IMR-90 (cell line): Measurements from ENCODE around the gene CLEC4M. TPM values are rescaled to one million over a fixed set of nuclear protein-coding genes. Genes with fewer than 3 reads are reported as not detected.

Source experiments
- ATAC-seq: fragments of 200-7000 bp; cut with Tn5 transposase; 2 replicates; pipeline ENCODE4 v1.9.1; 2020; ENCODE audit warnings: low read depth, mild to moderate bottlenecking, moderate library complexity
- BruUV-seq: library from RNA; stranded (reverse); fragments of 400-500 nt; replicated peaks from 2 replicates; lab custom pipeline; 2021; lab: Mats Ljungman, UMichigan
- CTCF ChIA-PET: fragments of 300-600 bp; formaldehyde crosslinking; extraction: SDS; loops from one replicate; lab custom pipeline; 2021; ENCODE audit warnings: antibody characterized with exemption; lab: Yijun Ruan, JAX
- POLR2A ChIA-PET: fragments of 300-600 bp; sonication (Branson Sonifier 250); formaldehyde crosslinking; loops from one replicate; lab custom pipeline; 2022; ENCODE audit warnings: antibody characterized with exemption; ENCODE audit not compliant: unreplicated experiment; lab: Charles Lee
- DNase-seq: peaks from one replicate; pipeline ENCODE4 v3.0.0; 2013
- H2AFZ ChIP-seq: replicated peaks from 2 replicates; pipeline ENCODE3; 2013; ENCODE audit warnings: low read length, mild to moderate bottlenecking; ENCODE audit not compliant: poor library complexity
- H2AK5ac ChIP-seq: 2 replicates; pipeline ENCODE4 v1.6.1; 2013; ENCODE audit warnings: low read depth, low read length, inconsistent platforms
- H2AK9ac ChIP-seq: replicated peaks from 2 replicates; pipeline ENCODE3; 2013; ENCODE audit warnings: mild to moderate bottlenecking, low read depth, low read length, moderate library complexity; ENCODE audit not compliant: poor library complexity
- H2BK120ac ChIP-seq: 2 replicates; pipeline ENCODE4 v1.6.1; 2013; ENCODE audit warnings: low read depth, low read length, inconsistent platforms
- H2BK15ac ChIP-seq: 3 replicates; pipeline ENCODE4 v1.6.1; 2013; ENCODE audit warnings: low read depth, low read length, inconsistent platforms
- H2BK20ac ChIP-seq: 2 replicates; pipeline ENCODE4 v1.6.1; 2013; ENCODE audit warnings: low read depth, mild to moderate bottlenecking, inconsistent platforms, low read length, moderate library complexity
- H2BK5ac ChIP-seq: 2 replicates; pipeline ENCODE4 v1.6.1; 2013; ENCODE audit warnings: mild to moderate bottlenecking, low read depth, low read length, inconsistent platforms; ENCODE audit not compliant: poor library complexity, severe bottlenecking
- H3K14ac ChIP-seq: replicated peaks from 2 replicates; pipeline ENCODE4 v1.6.1; 2013; ENCODE audit warnings: low read depth, low read length, inconsistent platforms
- H3K18ac ChIP-seq: 2 replicates; pipeline ENCODE4 v1.6.1; 2013; ENCODE audit warnings: low read depth, low read length, control low read depth
- H3K23ac ChIP-seq: 2 replicates; pipeline ENCODE4 v1.6.1; 2013; ENCODE audit warnings: low read depth, low read length, inconsistent platforms
- H3K27ac ChIP-seq: 2 replicates; pipeline ENCODE4 v1.5.1; 2013; ENCODE audit warnings: mild to moderate bottlenecking, control low read depth, low read length; ENCODE audit not compliant: insufficient read depth
- H3K27me3 ChIP-seq: 2 replicates; pipeline ENCODE4 v1.6.1; 2013; ENCODE audit warnings: low read length; ENCODE audit not compliant: control insufficient read depth, insufficient read depth
- H3K36me3 ChIP-seq: 2 replicates; pipeline ENCODE4 v1.6.1; 2013; ENCODE audit warnings: low read length, mixed read lengths; ENCODE audit not compliant: control insufficient read depth, insufficient read depth
- H3K4ac ChIP-seq: 2 replicates; pipeline ENCODE4 v1.6.1; 2013; ENCODE audit warnings: low read depth, low read length, inconsistent platforms
- H3K4me1 ChIP-seq: 2 replicates; pipeline ENCODE4 v1.6.1; 2013; ENCODE audit warnings: low read length, mixed read lengths; ENCODE audit not compliant: control insufficient read depth, insufficient read depth
- H3K4me2 ChIP-seq: 2 replicates; pipeline ENCODE4 v1.6.1; 2013; ENCODE audit warnings: low read depth, mild to moderate bottlenecking, control low read depth, low read length, moderate library complexity
- H3K4me3 ChIP-seq: 2 replicates; pipeline ENCODE4 v1.5.1; 2013; ENCODE audit warnings: low read depth, mild to moderate bottlenecking, control low read depth, low read length, moderate library complexity; ENCODE audit not compliant: insufficient read depth
- H3K56ac ChIP-seq: 2 replicates; pipeline ENCODE4 v1.6.1; 2013; ENCODE audit warnings: low read length, inconsistent platforms; ENCODE audit not compliant: insufficient read depth; ENCODE audit errors: extremely low read depth
- H3K79me1 ChIP-seq, 2 experiments: 2 replicates each; pipeline ENCODE4 v1.6.1; 2013; ENCODE audit warnings: low read length in 2 of 2, inconsistent platforms in 1 of 2, low read depth in 1 of 2
- H3K9ac ChIP-seq: 2 replicates; pipeline ENCODE4 v1.6.1; 2013; ENCODE audit warnings: low read depth, low read length, control low read depth
- H3K9me1 ChIP-seq: 2 replicates; pipeline ENCODE4 v1.6.1; 2013; ENCODE audit warnings: low read length, inconsistent platforms; ENCODE audit not compliant: insufficient read depth
- H3K9me3 ChIP-seq: 2 replicates; pipeline ENCODE4 v1.6.1; 2013; ENCODE audit warnings: low read length; ENCODE audit not compliant: control insufficient read depth, insufficient read depth
- H4K20me1 ChIP-seq: 2 replicates; pipeline ENCODE4 v1.6.1; 2013; ENCODE audit warnings: low read length, inconsistent platforms; ENCODE audit not compliant: insufficient read depth
- H4K5ac ChIP-seq: 2 replicates; pipeline ENCODE4 v1.6.1; 2013; ENCODE audit warnings: mild to moderate bottlenecking, low read depth, low read length, control low read depth
- H4K8ac ChIP-seq, 2 experiments: 2 replicates each; pipeline ENCODE4 v1.6.1; 2013; ENCODE audit warnings: low read depth in 2 of 2, low read length in 2 of 2, control low read depth in 1 of 2, inconsistent platforms in 1 of 2
- H4K91ac ChIP-seq: 2 replicates; pipeline ENCODE4 v1.6.1; 2013; ENCODE audit warnings: low read depth, low read length, inconsistent platforms; ENCODE audit not compliant: insufficient read depth
- BHLHE40 ChIP-seq: fragments of 150-350 bp; IDR thresholded peaks from 2 replicates; pipeline ENCODE4 v1.6.1; 2016; ENCODE audit warnings: mild to moderate bottlenecking, low read depth, low read length
- CHD1 ChIP-seq: IDR thresholded peaks from 2 replicates; pipeline ENCODE4 v1.6.1; 2012; ENCODE audit warnings: low read depth, low read length, improper control_type of control experiment
- CTCF ChIP-seq: conservative IDR thresholded peaks from 2 replicates; pipeline ENCODE4 v1.5.1; 2012; ENCODE audit warnings: mild to moderate bottlenecking, low read depth, low read length, improper control_type of control experiment
- ELK1 ChIP-seq: fragments of 150-350 bp; IDR thresholded peaks from 2 replicates; pipeline ENCODE4 v1.6.1; 2016; ENCODE audit warnings: low read depth, mild to moderate bottlenecking, low read length, moderate library complexity, borderline replicate concordance
- FOS ChIP-seq: fragments of 150-350 bp; IDR thresholded peaks from 2 replicates; pipeline ENCODE4 v1.6.1; 2016; ENCODE audit warnings: low read depth, low read length
- MAZ ChIP-seq: IDR thresholded peaks from 2 replicates; pipeline ENCODE4 v1.6.1; 2012; ENCODE audit warnings: low read depth, mild to moderate bottlenecking, low read length, improper control_type of control experiment, moderate library complexity, borderline replicate concordance
- MXI1 ChIP-seq: IDR thresholded peaks from 2 replicates; pipeline ENCODE4 v1.6.1; 2012; ENCODE audit warnings: low read depth, mild to moderate bottlenecking, low read length, moderate library complexity, borderline replicate concordance
- NFE2L2 ChIP-seq: fragments of 150-350 bp; IDR thresholded peaks from 2 replicates; pipeline ENCODE4 v1.6.1; 2016; ENCODE audit warnings: low read depth, mild to moderate bottlenecking, low read length
- POLR2A ChIP-seq: IDR thresholded peaks from 2 replicates; pipeline ENCODE4 v1.6.1; 2012; ENCODE audit warnings: mild to moderate bottlenecking, low read depth, low read length
- RCOR1 ChIP-seq: IDR thresholded peaks from 2 replicates; pipeline ENCODE4 v1.6.1; 2012; ENCODE audit warnings: mild to moderate bottlenecking, low read length, improper control_type of control experiment; ENCODE audit not compliant: insufficient replicate concordance
- RFX5 ChIP-seq: IDR thresholded peaks from 2 replicates; pipeline ENCODE4 v1.8.0; 2012; ENCODE audit warnings: low read depth, mild to moderate bottlenecking, low read length, moderate library complexity
- SMC3 ChIP-seq: fragments of 150-350 bp; IDR thresholded peaks from 2 replicates; pipeline ENCODE4 v1.6.1; 2016; ENCODE audit warnings: low read depth, mild to moderate bottlenecking, antibody characterized with exemption, low read length, moderate library complexity
- USF2 ChIP-seq: fragments of 150-350 bp; IDR thresholded peaks from 2 replicates; pipeline ENCODE4 v1.6.1; 2017; ENCODE audit warnings: mild to moderate bottlenecking, antibody characterized with exemption, low read length, low read depth
- whole genome bisulfite sequencing, 2 experiments: methylation state at CpG; one replicate each; pipeline versions ENCODE4 v1.1.5 to v1.1.7; 2013; ENCODE audit warnings: missing lambda C conversion rate in 2 of 2; ENCODE audit not compliant: insufficient read length in 1 of 2; ENCODE audit errors: extremely low coverage in 2 of 2; 5-methylcytosine and 5-hydroxymethylcytosine counted together
- dilution Hi-C: fragments of 300-500 bp; cut with HindIII; formaldehyde crosslinking; loops from one replicate; pipeline ENCODE4 v1.14.3; 2018; ENCODE audit warnings: low sequenced_read_pairs; ENCODE audit not compliant: unreplicated experiment
- in situ Hi-C: fragments of 300-500 bp; cut with MboI; formaldehyde crosslinking; loops from 3 replicates; pipeline ENCODE4 v1.14.3; 2019; ENCODE audit warnings: low sequenced_read_pairs, inconsistent platforms, mixed read lengths
- intact Hi-C: fragments of 100-400 bp; cut with micrococcal nuclease; formaldehyde crosslinking; loops from 2 replicates; pipeline ENCODE4 v1.10.0; 2022
- polyA plus RNA-seq, 3 experiments: library from polyadenylated mRNA; depleted of rRNA; stranded (reverse); fragments of >200 nt; gene quantifications; 2 replicates each; pipeline ENCODE4 v1.2.3, GENCODE V29; 2012; ENCODE audit warnings: low replicate concordance in 1 of 3
- total RNA-seq: library from RNA; depleted of rRNA; stranded (reverse); fragments of >200 nt; gene quantifications from 2 replicates; pipeline ENCODE4 v1.2.3, GENCODE V29; 2012

CLEC4M gene
- total and polyA plus RNA-seq, 2 of the 4 experiments (the other 2 are of a cell fraction), result not detected

- Histone ChIP-seq H2AK9ac (no peak overlapping the region), H3K9me1 (no peaks in the 10 kb centered on the region), H2AFZ (peak overlapping the region; percentile 21), H2BK20ac (no peak overlapping the region), H3K14ac (no peak overlapping the region), H3K4ac (no peak overlapping the region), H3K9ac (no peak overlapping the region), H2AK5ac (no peak overlapping the region), H2BK15ac (no peak overlapping the region), H4K20me1 (no peaks in the 10 kb centered on the region), H3K18ac (no peak overlapping the region), H3K56ac (no peak overlapping the region), H3K27me3 (peaks cover 15% of the 10 kb centered on the region), H3K4me1 (no peaks in the 10 kb centered on the region), H3K9me3 (no peaks in the 10 kb centered on the region), H3K27ac (no peak overlapping the region), H3K23ac (no peak overlapping the region), H3K4me3 (no peak overlapping the region), H4K8ac (no peak overlapping the region), H4K5ac (no peak overlapping the region), H3K4me2 (no peak overlapping the region), H2BK5ac (no peak overlapping the region), H3K79me1 (no peaks in the 10 kb centered on the region), H4K91ac (no peak overlapping the region), H2BK120ac (no peak overlapping the region), H3K36me3 (no peaks in the 10 kb centered on the region)
- intact Hi-C loops (no loop called here), in situ Hi-C loops (no loop called here), dilution Hi-C loops (no loop called here)
- TF ChIP-seq USF2, result no peak
- TF ChIP-seq BHLHE40, result no peak
- no peak for TF ChIP-seq CTCF
- no peak for TF ChIP-seq ELK1
- TF ChIP-seq RCOR1, result no peak
- TF ChIP-seq FOS, result no peak
- TF ChIP-seq POLR2A, result no peak
- TF ChIP-seq MAZ, result no peak
- TF ChIP-seq MXI1, result no peak
- TF ChIP-seq CHD1, result no peak
- TF ChIP-seq NFE2L2, result no peak
- no peak for TF ChIP-seq SMC3
- no peak for TF ChIP-seq RFX5
- 49% methylated on average over 9 of the region's 19 CpGs; no CpG with 5 or more reads in 1 of the 2 experiments for WGBS, 2 experiments
- CTCF ChIA-PET, result interaction anchor here (0.7 kb wide), 1 partner anchor 59 kb away, joined by 3 read pairs; no protein-coding TSS in a partner anchor
- no TSS peak for BruUV-seq
- POLR2A ChIA-PET, result no interaction called here
- ATAC-seq, result no peak
- DNase-seq, result no peak
Observed at GRCh38 chr19:7739801-7740681, 23.0 kb upstream of the CLEC4M start.
